ENCODE results near the gene MUC12. TPM values are rescaled to one million over a fixed set of nuclear protein-coding genes. Genes with fewer than 3 reads are reported as not detected.

Gene MUC12
- total and polyA plus RNA-seq, 2 experiments from 2014 or later: 2.4 TPM; not detected in 1

DNA sequence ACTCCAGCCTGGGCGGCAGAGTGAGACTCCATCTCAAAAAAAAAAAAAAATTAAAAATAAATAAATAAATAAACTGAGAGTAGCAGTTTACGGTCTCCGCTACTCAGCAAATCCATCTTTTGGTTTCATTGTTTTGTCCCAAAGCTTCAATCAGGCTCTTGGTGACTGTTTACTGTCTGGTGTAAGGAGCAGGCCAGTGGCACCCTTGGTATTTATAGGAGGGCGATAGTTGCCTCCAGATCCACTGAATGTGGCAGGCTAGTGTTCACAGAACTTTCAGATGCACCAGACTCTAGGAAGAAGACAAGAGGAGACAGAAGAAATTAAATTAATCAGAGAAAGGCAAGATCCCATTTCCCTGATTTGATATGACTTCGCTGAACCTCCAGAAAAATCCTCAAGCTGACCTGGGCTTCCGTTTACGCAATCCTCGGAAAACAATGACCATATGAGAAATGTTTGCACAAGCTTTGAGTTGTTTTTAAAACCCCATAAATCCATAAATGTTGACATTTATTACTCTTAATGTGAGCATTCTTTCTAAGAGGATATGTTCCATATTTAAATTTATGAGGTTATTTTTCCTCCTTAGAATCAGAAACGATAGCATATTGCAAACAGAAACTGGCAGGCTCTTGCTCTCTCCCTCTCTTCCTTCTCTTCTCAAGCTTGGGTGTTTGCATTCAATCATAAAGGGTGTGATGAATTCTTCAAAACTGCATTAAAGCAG, 27.2 kb upstream of the MUC12 start:
- Histone ChIP-seq H3K27ac (no peak overlapping the region), H3K9me3 (ENCODE audit: low read depth) (no peaks in the 10 kb centered on the region), H3K27me3 (no peaks in the 10 kb centered on the region), H3K36me3 (no peaks in the 10 kb centered on the region), H3K4me1 (ENCODE audit: low read depth) (no peaks in the 10 kb centered on the region), H3K4me3 (no peak overlapping the region)
- DNase-seq (ENCODE audit: low read depth in 1 of 2, low spot score in 1 of 2): no peak
- TF ChIP-seq CTCF (IDR thresholded peaks at IDR 0.05; ENCODE audit: low read depth, low read length): no peak

DNA sequence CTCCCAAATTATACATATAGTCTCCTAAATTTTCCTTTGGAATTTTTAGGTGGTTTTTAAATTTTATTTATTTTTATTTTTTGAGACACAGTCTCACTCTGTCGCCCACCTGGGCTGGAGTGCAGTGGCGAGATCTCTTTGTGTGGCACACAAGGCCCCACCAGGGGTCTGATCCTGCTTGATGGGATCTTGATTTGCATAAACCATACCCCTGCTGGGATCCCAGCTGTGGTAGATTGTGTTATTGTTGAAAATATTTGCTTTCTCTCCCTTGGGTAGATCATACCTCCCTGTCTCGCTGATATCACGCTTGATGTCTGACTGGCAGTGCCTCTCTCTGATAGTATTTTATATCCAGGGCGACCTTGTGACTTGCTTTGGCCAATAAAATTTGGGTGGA, 25.7 kb upstream of the MUC12 start:
- Histone ChIP-seq H3K27ac (no peak overlapping the region), H3K36me3 (no peaks in the 10 kb centered on the region), H3K4me1 (ENCODE audit: low read depth) (no peaks in the 10 kb centered on the region), H3K9me3 (ENCODE audit: low read depth) (no peaks in the 10 kb centered on the region), H3K4me3 (no peak overlapping the region), H3K27me3 (no peaks in the 10 kb centered on the region)
- DNase-seq (ENCODE audit: low read depth in 1 of 2, low spot score in 1 of 2): no peak
- no peak for TF ChIP-seq CTCF (IDR thresholded peaks at IDR 0.05; ENCODE audit: low read depth, low read length)

DNA sequence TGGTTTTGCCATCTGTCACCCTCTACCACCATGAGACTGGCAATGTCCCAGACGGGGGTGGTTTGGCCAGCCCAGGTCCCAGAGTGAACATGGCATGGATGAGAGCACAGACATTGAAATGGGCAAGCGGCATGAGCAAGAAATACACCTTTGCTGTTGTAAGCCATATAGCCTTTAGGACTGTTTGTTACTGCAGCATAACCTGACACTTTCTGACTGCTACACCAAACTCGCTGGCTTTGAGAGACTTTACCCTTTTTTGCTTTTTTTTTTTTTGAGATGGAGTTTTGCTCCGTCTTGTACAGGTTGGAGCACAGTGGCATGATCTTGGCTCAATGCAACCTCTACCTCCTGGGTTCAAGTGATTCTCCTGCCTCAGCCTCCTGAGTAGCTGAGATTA, 25.2 kb upstream of the MUC12 start:
- no peak for DNase-seq (ENCODE audit: low read depth in 1 of 2, low spot score in 1 of 2)
- Histone ChIP-seq H3K9me3 (ENCODE audit: low read depth) (no peaks in the 10 kb centered on the region), H3K36me3 (no peaks in the 10 kb centered on the region), H3K4me1 (ENCODE audit: low read depth) (no peaks in the 10 kb centered on the region), H3K27me3 (no peaks in the 10 kb centered on the region), H3K4me3 (no peak overlapping the region), H3K27ac (no peak overlapping the region)
- TF ChIP-seq CTCF (IDR thresholded peaks at IDR 0.05; ENCODE audit: low read depth, low read length): no peak

GRCh38 chr7:100946111-100946510, 23.3 kb upstream of the MUC12 start:
- Histone ChIP-seq H3K4me1 (ENCODE audit: low read depth) (no peaks in the 10 kb centered on the region), H3K27me3 (no peaks in the 10 kb centered on the region), H3K4me3 (no peak overlapping the region), H3K27ac (no peak overlapping the region), H3K9me3 (ENCODE audit: low read depth) (no peaks in the 10 kb centered on the region), H3K36me3 (no peaks in the 10 kb centered on the region)
- no peak for TF ChIP-seq CTCF (IDR thresholded peaks at IDR 0.05; ENCODE audit: low read depth, low read length)
- DNase-seq (ENCODE audit: low read depth in 1 of 2, low spot score in 1 of 2): no peak

- H3K27ac ChIP-seq: no peak overlapping the region
- H3K4me3 ChIP-seq: no peak overlapping the region
- DNase-seq (ENCODE audit: low read depth in 1 of 2, low spot score in 1 of 2): no peak
- no peaks in the 10 kb centered on the region for H3K9me3 ChIP-seq (ENCODE audit: low read depth)
- no peaks in the 10 kb centered on the region for H3K4me1 ChIP-seq (ENCODE audit: low read depth)
- no peak for TF ChIP-seq CTCF (IDR thresholded peaks at IDR 0.05; ENCODE audit: low read depth, low read length)
- H3K36me3 ChIP-seq: no peaks in the 10 kb centered on the region
- no peaks in the 10 kb centered on the region for H3K27me3 ChIP-seq
Measured at GRCh38 chr7:100946766-100947365, 22.5 kb upstream of the MUC12 start.
